Left colon (tissue), 2 donors: ENCODE results near the gene SLC23A2. TPM values are rescaled to one million over a fixed set of nuclear protein-coding genes. Genes with fewer than 3 reads are reported as not detected.

ENCODE experiments used
- ATAC-seq: fragments of 200-7000 bp; cut with Tn5 transposase; one replicate; pipeline ENCODE4 v1.9.1; 2020; ENCODE audit warnings: mild to moderate bottlenecking, moderate library complexity
- DNase-seq, 2 donors: peaks; one replicate each; pipeline ENCODE4 v3.0.0-alpha.2; 2020
- intact Hi-C, 2 donors: fragments of 100-400 bp; cut with DNase I in 1 of 2; cut with micrococcal nuclease in 1 of 2; formaldehyde crosslinking; loops; one replicate each; pipeline versions ENCODE4 v1.11.2 to v1.14.0; 2022; cut with DNase I, micrococcal nuclease
- total RNA-seq, 2 donors: library from RNA; stranded (reverse); fragmentation: NEBNext Ultra II Directional; extraction: Animal tissue kit (Norgen Biotek cat#: 25700); gene quantifications; one replicate each; pipeline ENCODE4 v1.2.1, GENCODE V29; 2021
- donor health status: DM: no; HTN: no; CAD: no.
- donor health status: DM: yes; HTN: yes; CAD: no.

SLC23A2 gene
- total RNA-seq, 2 donors from 2014 or later, result 6.5 to 10.1 TPM

DNA sequence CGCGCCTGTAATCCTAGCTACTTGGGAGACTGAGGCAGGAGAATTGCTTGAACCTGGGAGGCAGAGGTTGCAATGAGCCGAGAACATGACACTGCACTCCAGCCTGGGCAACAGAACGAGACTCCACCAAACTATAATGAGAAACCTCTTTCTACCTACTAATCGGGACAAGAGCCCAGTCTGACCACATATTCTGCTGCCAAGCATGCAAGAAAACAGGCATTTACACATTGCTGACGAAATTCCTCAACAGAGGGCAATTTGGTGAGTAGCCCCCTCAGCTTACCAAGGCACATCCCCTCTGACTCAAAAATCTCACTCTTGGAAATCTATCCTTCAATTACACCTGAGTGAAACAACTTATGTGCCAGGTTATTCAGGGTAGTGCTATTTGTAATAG lies 81.2 kb downstream of the SLC23A2 start:
- ATAC-seq, result no peak
- intact Hi-C loops, result no loop called here
- no peak for DNase-seq

DNA sequence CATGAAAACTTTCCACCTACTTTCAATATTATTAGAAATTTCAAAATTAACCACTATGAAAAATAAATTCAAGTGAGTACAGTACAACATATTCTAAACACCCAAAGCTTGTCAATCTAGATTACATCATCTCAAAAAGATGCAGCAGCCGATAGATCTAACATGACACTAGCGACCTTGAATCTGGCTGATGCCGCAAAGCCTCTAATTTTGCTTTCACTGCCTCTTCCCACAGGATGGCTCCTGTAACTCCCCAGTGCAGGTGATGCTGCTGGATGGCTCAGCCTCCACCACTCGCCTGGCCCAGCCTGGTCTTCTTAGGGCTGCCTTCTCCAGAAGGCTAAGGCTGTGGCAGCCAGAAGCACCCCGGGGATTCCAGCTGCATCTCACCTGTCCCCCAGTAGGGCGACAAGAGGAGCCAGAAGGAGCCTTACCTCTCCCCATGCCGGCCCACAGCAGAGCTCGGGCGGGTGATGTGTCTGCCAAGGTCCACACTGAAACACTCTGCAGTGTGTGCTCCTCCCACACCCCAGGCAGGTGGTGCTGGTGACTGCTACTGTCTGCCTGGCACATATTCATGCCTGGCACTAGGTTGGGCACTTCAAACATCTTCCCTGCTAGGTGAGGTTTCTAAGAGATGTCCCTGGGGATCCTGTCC lies 82.1 kb downstream of the SLC23A2 start:
- peak; percentile 52 for ATAC-seq
- intact Hi-C loops, result no loop called here
- DNase-seq, result no peak

DNA sequence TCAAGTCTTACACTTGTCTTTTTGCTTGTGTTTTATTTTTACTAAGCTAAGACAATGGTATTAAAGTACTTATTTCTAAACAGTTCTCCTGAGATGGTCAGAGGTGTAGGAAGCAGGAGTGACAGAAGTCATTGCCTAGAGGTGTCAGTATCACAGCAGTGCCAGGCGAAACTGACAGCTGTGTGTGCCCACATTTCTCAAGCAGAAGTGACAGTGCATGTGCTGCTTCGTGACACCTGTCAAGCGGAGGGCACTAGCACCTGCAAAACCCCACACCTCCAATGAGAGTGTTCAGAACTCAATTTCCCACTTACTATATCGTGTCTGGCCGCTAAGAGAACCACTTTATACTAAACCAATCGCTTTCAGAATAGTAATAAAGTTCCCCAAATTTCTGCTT lies 82.8 kb downstream of the SLC23A2 start:
- intact Hi-C loops, result no loop called here
- no peak for ATAC-seq
- no peak for DNase-seq

DNA sequence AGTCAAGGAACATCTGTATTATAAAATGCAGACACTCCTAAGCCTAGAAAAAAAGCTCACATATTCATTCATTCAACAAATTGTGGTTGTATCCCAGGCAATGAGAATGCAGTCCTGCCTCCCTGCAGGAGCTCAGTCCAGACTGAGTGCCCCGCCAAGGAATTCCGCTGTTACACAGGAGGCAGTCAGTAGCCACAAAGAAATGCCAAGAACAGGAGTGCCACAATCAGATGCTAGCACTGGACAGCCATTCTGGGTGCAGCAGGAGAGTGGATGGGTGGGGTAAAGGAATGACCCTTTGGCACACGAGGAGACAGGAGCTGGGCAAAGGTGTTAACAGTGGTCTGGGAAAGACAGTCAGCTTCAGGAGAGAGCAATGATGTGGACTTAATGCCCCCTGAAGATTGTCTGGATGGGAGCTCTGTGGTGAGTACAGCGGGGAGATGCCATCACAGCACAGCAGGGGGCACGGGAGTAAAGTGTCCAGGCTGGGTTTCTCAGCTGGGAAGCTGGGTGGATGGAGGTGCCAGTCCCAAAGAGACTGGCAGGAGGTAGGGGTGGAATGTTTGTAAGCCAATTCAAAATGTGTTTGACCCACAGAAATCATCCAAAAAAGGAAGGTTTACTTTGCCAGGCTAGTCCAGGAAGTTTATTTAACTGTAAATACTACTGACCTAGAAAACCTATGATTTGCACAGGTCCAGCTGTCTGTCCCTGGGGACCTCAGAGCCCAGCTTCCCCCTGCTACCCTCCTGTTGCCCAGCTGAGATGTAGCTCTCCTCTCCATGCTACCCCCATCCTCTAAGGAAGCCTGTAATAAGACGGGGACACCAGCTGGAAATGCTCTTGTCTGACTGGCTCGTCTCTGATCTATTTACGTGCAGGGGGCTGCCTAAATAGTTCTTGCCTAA lies 84.1 kb downstream of the SLC23A2 start:
- ATAC-seq (peak; percentile 70), DNase-seq (no peak)
- intact Hi-C loops, result no loop called here

DNA sequence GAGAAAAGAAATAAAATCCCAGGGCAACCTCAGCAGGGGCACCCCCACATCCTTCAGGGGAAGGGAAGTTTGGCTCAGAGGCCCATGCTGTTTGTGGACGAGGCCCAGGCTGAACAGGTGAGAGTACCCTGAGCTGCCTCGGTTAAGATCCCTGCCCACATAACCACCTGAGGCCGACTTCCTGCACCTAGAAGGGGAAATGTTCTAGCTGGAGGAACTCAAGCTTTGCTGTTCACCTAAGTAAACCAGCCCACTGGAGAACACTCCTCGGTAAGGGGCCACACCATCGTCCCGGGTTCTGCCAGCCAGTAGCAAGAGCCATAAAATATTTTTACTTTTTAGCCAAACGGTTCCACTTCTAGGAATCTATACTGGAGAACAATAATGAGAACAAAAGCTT lies 88.2 kb downstream of the SLC23A2 start:
- ATAC-seq (no peak), DNase-seq (no peak)
- intact Hi-C loops, result no loop called here

DNA sequence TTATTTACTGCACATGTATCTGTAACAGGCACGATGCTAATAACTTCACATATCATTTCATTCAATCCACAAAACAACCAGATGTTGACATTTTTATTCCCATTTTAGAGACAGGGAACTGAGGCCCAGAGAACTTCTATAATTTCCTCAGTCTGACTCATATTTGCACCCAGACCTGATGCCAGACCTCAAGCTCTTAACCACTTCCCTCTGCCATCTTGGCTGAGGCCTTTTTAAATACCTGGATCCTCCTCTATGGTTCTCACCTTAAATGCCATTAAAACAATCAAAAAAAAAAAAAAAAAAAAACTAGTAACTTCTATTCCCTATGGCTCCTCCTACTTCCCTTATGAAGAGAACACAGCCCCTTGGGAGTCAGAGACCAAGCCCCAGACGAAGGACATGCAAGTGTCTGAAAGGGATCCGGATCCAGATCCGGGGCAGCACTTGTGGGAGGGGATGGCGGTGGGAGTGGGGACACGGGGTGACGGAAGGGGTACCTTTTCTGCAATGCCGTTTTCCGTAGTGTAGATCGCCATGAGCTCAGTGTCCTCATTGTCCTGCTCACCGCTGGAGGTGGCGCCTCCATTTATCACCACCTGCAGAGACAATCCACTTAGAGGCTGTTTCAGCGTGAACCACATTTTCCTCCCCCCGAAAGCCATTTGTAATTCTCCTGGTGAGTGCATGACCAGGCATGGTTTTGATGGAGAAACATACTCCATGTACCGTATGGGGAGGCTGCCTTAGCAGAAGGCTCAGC lies 88.7 kb downstream of the SLC23A2 start:
- DNase-seq (no peak), ATAC-seq (no peak)
- intact Hi-C loops, result no loop called here

DNA sequence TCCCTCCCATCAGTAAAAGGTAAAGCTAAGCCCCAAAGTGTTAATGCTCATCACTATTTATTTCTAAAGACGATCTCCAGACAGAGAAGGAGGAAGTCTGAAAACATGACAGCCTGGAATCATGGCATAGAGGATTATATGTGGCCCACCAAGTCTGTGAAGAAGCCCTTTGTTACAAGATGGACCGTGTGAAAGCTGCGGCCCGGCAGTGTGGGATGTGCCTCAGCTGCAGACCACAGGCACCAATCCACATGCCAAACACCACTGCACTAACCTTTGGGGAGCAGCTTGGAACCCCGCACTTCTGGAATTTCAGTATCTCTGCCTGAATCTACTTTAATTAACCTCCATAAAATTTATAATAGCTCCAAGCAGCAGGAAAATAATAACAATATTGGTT lies 90.4 kb downstream of the SLC23A2 start:
- intact Hi-C loops, result no loop called here
- no peak for ATAC-seq

DNA sequence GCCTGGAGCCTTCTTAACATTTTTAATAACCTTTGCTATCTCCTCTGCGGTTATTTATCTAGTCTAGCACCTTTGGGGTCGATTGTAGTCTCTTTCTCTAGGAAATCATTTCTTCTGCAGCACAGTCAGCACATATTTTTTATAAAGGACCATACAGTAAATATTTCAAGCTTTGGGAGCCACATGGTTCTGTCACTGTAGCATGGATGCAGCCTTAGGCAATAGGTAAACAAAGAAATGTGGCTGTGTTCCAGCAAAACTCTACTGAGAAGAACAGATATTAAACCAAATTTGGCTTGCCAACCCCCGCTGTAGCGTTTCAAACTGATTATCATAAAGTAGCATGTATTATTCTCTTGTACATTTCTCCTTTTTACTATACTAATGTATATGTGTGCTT lies 95.7 kb downstream of the SLC23A2 start:
- intact Hi-C loops, result no loop called here
- no peak for DNase-seq
- ATAC-seq, result no peak

More for the DNA sequence above, 90.4 kb downstream of the SLC23A2 start:
- no peak for DNase-seq

DNA sequence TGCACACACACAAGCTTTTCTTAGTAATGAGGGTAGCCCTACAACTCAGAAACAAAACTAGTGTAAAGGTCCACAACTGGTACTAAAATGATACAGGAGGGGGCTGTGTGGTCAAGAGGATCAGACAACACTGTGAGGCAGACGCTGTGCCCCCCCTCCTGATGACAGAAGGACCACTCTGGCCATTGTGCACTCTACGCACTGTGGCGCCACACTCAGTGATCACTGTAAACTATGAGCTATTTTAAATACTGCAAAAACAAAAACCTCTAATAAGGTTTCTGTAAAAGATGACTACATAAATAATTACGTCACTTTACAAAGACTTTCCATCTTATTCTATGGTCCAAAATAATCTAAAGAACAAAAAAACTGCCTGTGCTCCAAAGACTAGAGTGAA lies 96.1 kb downstream of the SLC23A2 start:
- no peak for DNase-seq
- intact Hi-C loops, result no loop called here
- ATAC-seq, result no peak

DNA sequence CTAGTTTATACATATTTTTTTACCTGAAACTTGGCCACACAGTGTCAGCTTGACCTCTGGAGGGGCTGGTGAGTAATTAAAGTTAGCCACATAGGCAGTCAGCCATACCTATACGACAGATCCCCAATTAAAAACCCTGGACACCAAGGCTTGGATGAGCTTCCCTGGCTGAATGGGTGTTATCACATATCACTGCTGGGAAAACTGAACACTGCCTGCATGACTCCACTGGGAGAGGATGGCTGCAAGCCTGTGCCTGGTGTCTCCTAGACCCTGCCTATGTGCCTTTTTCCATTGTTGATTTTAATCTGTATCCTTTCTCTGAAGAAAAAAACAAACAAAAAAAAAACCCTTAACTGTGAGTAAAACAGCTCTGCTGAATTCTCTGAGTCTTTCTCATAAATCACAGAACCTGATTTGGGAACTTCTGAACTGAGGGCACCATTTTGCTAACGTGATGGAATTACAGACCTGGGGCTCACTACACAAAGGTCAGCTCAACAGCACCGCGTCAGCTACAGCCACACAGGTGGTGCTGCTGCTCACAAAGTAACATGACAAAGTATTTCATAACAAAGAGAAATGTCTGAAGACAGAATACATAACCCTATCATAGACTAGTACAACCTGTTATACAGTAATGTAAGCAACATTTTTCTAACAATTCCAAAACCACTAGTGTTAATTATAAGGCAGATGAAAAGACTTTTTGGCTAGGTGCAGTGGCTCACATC lies 97.0 kb downstream of the SLC23A2 start:
- DNase-seq (no peak), ATAC-seq (no peak)
- intact Hi-C loops, result no loop called here

DNA sequence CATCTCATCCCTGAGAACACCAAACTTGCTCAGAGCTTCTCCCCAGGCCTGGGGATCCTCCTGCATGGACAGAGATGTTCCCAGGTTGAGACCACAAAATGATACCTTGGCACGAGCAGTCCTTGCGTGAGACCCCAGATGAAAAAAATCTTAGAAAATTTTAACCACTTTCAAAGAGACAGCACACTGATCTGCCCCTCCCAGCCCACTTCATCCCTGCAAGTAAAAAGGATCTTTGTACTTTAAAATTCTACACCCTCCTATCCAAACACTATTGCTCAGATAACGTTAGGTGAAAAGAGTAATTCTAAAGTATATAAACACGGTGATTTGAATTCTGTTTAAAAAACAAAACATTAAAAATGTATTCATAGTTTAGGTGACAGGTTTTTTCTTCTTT lies 98.5 kb downstream of the SLC23A2 start:
- ATAC-seq (no peak), DNase-seq (no peak)
- intact Hi-C loops, result no loop called here

DNA sequence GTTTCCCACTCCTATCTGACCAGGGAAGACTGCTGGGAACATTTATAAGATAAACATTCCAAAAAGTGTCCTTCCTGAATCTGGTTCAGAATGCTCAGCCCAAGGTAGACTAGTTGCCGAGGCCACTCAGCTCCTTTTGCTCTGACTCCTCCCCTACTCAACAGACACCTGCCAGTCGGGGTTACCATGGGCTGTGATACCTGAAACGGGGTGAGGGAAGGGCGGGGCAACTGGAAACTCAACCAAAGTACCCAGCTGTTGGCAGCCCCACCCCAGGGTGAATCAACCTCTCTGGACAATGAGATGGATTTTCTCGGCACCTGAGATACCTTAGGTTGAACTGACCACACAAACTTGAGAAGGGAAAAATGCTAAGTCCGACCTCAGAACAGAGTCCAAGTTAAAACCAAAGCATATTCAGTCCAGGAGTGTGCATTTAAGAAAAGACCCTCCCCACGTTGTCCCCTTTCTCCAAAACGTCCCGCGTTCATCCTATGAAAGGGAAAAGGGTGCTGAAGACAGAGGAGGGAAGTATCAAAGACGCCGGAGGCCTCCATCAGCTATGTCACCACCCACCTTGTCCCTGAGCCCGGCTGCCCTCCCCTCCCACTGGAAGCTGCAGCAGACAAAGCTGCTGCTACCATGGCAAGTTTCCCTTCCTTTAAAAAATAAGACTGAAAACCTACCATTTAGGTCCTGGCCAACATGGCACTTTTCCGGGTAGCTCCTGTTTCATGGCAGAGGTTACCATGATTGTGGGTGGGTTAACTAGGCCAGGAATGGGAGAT lies 100.1 kb downstream of the SLC23A2 start:
- intact Hi-C loops, result no loop called here
- no peak for DNase-seq
- no peak for ATAC-seq

DNA sequence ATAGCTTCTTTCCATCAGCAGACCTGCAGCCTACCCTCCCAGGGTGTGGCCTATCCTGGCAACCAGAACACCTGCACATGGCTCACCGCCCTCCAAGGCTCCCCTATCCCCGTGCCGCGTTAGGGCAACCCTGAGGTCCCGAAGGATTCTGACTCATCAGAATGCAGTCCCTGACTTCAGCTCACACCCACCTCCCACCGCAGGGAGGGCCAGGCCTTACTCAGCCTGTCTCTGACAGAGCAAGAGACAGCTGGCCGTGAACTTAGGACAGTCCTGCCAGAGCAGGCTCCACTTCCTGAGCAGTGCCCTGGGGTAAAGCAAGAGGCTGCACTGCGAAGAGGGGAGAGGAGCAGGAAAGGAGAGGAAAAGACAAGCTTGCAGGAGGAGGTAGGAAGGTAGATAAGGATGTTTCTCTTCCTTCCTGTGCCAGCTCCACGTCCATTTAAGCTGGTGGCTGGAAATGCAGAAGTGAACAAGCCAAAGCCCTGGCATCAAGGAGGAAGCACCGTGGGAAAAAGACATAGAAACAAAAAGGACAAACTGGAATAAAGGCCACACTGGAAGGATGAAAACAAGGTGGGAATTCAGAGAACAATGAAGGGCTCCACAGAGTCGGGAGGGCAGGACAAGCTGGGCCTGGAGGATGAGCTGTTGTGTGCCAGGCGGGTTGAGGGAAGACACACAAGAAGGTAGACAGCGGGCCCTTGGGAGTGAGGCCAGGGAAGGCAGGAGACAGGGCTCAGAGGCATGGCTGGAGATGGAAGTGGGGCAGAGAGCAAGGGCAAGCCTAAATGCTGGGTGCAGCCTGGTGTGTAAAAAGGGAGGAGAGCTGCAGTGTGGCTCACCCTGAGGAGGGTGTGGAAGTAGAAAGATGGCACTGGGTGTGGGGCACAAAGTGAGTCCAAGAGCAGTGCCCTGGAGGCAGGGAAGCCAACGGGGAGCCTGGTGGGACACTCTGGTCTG lies 102.7 kb downstream of the SLC23A2 start:
- peak; percentile 78 for ATAC-seq
- intact Hi-C loops, result no loop called here
- DNase-seq, result peak in 1 of 2 donors; percentile 34

DNA sequence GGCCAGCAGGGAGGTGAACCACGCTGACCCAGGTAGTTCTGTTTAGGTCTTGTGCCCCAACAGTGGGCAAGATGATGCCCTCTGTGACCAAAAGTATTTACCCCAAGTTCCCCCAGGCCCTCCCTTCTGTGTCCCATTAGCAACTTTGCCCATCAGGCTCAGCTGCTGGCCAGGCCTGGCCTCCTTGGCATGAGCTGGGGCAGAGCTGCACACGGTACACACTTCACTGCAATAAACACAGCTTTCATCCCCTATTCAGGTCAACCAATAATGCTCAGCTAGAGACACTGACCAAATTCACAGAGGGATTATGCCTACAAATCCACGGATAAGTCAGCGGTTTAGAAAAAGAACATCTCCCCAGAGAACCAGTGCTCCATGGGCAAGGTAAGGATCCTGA lies 103.7 kb downstream of the SLC23A2 start:
- ATAC-seq, result no peak
- intact Hi-C loops, result no loop called here

DNA sequence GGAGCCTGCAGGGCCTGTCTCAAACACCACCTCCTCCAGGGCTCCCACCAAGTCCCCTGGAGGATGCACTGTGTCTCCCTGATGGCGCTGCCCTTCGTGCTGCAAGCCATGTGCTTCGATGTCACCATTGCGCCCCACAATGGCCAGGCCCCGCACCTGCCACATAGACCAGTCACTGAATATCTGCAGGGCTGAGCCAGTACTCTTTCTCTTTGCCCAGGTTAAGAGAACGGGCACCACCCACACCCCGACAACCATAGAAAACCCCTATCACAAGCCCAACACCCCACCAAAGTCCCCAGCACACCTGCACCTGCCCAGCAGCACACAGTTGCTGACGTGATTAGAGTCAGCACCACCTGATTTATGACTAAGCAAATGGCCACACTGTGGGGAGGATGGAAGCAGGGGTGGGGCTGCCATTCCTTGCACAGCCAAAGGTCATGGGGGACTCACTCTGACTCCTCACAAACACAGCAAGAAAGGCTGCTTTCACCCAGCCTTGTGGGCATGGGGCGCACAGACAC lies 104.3 kb downstream of the SLC23A2 start:
- DNase-seq (no peak), ATAC-seq (peak; percentile 52)
- intact Hi-C loops, result no loop called here

More for the DNA sequence above, 103.7 kb downstream of the SLC23A2 start:
- no peak for DNase-seq

DNA sequence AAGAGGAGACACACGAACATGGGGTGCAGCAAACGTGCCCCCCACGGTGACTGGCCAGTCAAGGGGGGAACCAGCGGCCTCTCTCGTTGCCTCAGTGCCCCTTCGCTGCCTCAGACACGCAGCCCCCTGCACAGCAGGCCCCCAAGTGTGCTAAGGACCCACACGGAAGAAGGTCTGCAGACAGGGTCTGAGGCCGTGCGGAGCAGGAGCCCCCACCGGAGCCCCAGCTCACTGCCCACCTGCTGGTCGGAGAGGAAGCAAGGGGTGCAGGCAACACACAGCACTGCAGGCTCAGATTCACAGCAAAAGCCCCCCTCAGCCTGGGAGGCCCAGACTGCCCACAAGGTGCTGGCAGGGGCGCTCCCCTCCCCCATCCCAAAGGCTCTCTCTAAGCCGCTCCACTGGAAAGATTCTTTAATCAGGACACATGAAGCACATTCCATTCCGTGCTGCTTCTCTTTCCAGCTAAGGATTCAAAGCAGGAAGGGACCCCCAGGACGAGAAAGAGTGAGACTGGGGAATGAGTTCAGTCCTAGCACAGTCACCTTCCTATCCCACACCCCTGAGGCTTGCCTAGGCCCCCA lies 105.1 kb downstream of the SLC23A2 start:
- intact Hi-C loops, result no loop called here
- DNase-seq, result no peak
- ATAC-seq, result no peak

DNA sequence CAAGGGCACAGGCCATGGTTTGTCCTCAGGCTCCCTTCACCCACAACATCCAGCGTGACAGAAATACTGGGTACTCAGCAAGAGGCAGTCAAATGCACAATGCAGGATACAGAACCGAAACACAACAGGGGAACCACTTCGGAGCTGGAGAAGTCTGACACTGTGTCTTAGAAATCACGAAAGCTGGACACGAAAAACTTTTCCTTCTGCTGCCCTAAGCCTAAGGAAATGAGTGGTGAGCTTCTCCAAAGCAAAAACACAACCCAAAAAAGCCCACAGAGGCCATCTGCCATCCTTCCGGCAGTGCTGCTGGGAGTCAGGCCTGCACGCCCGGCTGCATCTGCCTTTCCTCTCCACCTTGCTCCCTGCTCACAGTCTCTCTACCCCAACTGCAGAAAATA lies 106.3 kb downstream of the SLC23A2 start:
- intact Hi-C loops, result no loop called here
- DNase-seq (no peak), ATAC-seq (no peak)
